Activated T-cell treated with anti-CD3 and anti-CD28 coated beads, Interleukin-2, amount 50 U/mL, for 1 hour (primary cell): Measurements from ENCODE around the gene DCAF16.

Experiments used
- DNase-seq: peaks from one replicate; pipeline ENCODE4 v3.0.0-alpha.2; 2020

Gene DCAF16

DNA sequence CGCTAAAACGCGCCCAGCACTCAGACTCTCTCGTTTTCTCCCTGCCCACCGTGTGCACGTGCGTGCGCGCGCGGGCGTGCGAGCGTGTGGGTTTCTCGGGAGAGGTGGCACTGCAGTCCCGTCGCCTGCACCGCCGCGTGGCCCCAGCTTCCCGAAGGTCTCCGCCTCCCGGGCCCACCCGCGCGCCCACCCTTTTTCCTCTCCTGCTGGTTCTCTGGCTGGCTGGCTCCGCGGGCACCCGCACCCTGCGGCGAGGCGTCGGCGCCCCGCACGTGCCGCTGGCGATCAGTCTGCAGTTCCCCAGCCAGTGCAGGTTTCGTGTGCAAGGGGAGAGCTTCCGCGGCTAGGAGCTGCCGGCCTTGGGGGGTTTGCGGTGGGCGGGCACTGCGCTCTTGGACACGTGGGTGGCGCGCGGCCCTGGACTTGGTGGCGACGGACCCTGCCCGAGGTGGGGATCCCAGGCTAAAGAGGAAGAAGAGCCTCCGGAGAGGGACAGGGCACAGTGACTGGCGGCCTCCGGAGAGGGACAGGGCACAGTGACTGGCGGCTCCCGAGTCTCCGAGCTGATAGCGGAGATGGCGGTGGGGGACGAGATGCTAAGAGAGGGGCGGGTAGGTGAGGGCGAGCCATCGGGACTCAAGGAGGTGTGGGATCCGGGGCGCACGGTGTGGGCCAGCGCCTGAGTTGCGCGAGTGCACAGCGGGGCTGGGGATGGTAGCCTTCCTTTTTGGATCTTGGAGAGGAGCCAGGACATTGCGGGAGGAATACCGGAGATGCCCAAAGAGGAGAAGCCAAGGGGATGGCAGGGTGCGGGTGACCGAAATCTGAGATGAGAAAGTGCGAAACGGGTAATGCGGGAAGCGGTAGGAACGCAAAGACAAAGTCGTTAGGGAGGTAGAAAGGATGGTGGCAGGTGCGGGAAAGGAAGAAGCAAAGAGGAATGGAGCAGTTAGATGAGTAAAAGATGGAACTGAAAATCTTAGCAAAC is 29.0 kb downstream of the DCAF16 start, which contains the start of gene FAM184B:
Gene FAM184B, minus strand, starts transcription at position 322 of the 988 bp plus-strand sequence. CDS start 322 bp downstream, outside the sequence.
- DNase-seq = no peak

DNA sequence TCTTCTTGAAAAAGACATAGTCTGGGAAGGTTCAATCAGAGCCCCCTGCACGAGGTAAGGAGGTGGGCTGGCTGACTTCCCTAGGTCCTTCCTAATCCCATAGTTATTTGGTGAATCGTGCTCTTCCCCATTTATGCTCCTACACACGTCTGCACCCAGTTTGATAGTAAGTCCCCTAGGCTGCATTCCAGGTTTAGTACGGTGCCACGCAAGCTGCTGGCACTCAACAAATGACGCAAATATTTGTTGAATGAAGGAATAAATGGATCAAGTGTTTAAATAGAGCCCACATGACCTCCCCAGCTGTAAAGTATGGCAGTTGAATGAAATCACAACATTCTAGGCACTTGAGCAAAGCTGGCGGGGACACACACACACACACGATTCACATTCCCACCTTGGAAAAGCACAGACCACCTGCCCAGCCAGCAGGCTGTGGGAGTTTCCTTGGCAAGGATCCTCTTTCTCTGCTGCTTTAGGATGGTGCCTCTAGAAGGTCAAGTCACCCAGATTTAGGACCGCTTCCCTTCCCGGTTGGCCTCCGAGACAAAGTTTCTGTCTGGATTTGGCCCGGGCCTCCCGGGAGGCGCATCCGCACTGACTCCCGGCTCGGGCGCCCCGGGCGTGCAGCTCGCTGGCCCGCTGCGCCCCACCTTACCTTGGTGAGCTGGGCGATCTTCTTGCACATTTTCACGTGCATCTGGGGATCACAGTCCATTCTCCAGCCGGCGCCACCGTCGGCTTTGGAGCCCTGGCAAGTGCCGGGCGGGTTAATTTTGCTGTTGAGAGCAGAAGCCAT is 29.9 kb downstream of the DCAF16 start:
- DNase-seq = no peak

- no peak for DNase-seq
Observed at GRCh38 chr4:17778431-17778830, 32.1 kb downstream of the DCAF16 start.

DNA sequence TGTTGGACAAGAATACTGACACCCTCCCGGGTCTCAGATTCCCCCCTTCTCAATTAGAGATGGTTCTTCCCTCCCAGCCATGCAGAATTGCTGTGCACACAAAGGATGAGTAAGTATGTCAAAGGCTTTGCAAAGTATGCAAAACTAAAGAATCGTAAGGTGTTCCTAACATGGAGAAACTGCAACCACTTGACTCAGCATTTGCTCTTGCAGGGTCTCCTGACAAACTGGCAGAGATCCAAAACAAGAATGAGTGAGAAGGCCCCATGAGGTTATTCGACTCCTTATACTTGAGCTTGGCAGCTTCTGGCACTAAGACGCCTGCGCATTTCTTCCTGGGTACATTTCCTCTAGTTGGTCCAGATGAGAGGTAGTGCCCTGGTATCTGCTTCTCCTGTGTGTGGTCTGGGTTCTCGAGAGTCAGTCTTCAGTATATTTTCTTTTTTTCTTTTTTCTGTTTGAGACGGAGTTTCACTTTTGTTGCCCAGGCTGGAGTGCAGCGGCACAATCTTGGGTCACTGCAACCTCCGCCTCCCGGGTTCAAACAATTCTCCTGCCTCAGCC is 37.3 kb downstream of the DCAF16 start:
- no peak for DNase-seq

DNA sequence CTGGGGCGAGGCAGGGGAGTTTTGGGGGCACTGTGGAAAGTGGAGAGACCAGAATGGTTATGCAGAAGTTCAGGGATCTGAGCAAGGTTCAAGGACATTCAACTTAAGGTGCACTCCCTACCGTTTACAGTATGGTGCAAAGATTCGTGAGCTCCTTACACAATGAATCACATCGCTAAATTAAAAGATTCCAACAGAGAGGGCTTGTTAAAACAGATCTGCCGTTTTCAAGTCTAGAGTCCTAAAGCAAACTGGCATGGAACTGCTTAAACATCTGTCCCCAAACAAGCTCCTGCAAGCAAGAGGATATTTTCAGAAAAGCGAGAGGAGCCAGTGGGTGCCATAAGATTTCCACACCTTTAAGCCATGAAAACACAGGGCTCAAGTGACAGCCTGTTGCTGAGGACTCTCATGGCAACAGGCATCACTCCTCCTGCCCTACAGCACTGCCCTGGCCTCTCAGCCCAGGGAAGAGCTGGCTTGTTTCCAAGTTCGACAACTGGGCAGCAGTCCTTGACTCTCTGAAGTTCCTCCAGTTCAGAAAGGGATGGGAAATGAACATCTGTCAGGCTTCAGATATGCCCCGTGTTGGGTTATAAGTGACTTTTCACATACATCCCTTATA is 39.2 kb downstream of the DCAF16 start:
- DNase-seq = no peak

- no peak for DNase-seq
Observed at GRCh38 chr4:17770845-17771244, 39.7 kb downstream of the DCAF16 start.

DNA sequence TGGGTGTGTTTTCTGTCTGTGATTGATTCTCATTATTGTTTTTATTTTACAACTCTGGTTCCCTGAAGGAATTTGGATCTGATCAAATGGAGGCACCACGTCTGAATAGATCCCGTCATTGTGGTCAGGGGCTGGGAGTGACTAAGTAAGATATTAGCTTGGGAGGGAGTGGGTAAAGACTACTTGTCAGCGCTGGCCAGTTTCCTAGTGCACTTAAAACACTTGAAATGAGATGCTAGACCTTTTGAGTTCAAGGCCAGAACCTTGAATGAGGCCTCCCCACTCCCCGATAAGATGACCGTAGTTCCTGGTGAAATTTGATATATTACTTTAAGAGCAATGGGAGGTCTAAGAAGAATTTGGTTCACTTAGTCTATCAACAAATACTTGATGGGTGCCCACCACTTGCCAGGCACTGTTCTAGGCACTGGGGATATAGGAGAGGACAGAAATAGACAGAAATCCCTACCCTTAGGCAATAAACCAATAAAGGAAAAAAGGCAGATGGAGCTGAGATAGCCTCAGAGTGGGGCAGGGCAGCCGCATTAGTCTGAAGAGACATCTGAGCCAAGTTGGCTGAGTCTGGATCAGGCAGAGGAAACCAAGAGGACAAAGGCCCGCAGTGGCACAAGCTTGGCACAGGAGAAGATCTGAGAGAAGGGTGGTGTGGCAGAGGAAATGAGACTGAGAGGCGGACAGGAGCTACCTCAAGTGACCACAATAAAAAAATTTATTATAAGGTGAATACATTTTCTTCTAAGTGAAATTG is 41.0 kb downstream of the DCAF16 start:
- DNase-seq = no peak

DNA sequence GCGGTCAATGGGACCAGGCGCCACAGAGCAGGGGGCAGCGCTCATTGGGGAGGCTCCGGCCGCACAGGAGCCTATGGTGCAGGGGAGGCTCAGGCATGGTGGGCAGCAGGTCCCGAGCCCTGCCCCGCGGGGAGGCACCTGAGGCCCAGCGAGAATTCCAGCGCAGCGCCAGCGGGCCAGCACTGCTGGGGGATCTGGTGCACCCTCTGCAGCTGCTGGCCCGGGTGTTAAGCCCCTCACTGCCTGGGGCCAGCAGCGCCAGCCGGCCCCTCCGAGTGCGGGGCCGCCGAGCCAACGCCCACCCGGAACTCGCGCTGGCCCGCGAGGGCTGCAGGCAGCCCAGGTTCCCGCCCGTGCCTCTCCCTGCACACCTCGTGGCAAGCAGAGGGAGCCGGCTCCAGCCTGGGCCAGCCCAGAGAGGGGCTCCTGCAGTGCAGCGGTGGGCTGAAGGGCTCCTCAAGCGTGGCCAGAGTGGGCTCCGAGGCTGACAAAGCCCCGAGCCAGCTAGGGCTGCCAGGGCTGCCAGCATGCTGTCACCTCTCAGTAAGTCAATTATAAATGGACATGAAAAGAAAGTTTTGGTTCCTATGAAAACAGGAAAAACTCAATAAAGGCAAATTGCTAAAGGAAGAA is 43.6 kb downstream of the DCAF16 start:
- no peak for DNase-seq

GRCh38 chr4:17765514-17766286 is 44.9 kb downstream of the DCAF16 start:
- DNase-seq = no peak

GRCh38 chr4:17763931-17764330 is 46.6 kb downstream of the DCAF16 start:
- DNase-seq = no peak

DNA sequence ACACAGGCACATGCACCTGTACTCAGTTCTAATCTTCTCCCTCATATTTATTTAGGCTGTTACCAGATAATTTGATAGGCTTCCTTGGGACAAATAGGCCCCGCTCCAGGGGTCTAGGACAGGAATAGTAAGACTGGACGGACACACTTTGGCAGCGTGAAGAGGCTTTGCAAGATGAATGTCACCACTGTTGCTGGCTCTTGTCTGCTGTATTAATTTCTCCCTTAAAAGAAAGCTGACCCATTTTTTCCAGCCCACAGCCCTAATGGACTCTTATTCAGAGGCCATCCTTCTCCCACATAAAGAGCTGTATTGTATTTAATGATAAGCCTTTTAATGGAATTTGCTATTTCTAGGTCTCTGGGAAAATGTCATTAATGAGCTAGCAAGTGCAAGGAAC is 47.1 kb downstream of the DCAF16 start:
- no peak for DNase-seq

- DNase-seq = no peak
Observed at GRCh38 chr4:17762726-17763125, 47.8 kb downstream of the DCAF16 start.

- DNase-seq = no peak
Observed at GRCh38 chr4:17761062-17761461, 49.5 kb downstream of the DCAF16 start.

DNA sequence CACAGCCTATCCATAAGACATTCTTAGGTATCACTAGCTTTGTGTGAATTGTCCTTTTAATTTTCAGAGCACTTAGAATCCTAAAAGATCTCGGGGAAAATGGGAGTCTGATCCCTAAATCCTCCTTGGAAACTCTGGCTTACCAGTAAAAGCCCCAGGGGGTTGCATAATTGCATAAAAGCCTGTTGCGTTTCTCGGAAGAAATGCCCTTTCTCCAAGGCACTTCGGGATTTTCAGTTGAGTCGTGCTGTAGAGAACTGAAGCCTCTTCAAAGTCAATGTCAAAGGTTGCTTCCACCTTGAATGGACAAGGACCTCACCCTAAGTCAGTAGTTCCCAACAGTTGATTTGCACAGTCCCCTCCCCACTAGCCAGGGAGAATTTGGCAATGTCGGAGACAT is 49.9 kb downstream of the DCAF16 start:
- DNase-seq = no peak

DNA sequence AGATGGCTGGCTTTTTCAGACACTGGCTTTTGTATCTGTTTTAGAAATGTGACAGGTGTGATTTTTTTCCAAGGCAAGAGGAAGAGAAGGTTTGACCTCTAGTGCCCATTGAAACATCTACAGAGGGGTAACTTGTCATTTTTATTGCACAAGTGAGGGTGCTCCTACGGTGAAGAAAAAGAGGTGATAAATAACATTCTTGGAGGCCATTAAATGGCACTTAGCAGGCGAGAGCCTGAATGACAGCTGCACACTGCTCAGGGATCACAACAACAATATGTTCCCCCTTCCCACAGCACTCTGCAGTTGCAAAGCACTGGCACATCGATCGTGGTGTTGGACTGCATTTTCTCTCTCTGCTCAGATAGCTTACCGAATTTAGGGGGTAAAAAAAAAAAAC is 52.1 kb downstream of the DCAF16 start:
- no peak for DNase-seq

DNA sequence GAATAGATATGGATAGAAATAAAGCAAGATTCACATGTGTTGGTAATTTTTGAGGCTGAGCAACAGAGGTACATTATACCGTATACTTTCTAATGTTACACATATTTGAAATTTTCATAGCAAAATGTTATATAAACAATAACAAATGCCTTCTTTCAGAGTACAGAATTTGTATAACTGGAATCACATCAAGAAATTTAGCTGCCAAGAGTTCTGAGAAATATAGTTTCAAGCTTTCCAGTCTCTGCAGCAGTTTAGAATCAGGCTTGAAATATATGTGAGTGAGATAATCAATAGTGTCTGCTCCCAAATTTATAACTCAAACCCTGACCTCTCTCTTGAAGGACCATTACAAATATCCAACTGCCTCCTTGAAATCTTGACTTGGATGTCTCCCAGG is 52.9 kb downstream of the DCAF16 start:
- DNase-seq = no peak

- DNase-seq = no peak
Observed at GRCh38 chr4:17753646-17754045, 56.9 kb downstream of the DCAF16 start.
